Measurements from ENCODE around the gene TULP4.

DNA sequence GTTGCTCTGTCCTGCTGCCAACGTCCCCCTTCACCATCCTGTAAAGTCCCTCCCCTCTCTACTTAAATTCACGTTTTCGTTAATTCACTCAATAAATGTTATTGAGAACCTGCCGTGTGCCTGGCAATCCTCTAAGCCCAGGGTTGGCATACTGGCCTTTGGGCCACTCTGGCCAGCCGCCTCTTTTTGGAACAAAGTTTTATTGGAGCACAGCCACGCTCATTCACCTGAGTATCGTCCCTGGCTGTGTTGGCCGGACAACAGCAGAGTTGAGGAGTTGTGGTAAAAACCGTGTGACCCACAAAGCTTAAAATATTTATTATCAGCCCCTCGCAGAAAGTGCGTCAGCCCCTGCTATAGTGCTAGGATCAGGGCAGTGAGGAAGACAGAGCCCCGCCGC is 192.9 kb downstream of the TULP4 start:
- no peak for TF ChIP-seq POLR2A (IDR thresholded peaks at IDR 0.05; ENCODE audit: low read depth)
- TF ChIP-seq, protein P1, sequence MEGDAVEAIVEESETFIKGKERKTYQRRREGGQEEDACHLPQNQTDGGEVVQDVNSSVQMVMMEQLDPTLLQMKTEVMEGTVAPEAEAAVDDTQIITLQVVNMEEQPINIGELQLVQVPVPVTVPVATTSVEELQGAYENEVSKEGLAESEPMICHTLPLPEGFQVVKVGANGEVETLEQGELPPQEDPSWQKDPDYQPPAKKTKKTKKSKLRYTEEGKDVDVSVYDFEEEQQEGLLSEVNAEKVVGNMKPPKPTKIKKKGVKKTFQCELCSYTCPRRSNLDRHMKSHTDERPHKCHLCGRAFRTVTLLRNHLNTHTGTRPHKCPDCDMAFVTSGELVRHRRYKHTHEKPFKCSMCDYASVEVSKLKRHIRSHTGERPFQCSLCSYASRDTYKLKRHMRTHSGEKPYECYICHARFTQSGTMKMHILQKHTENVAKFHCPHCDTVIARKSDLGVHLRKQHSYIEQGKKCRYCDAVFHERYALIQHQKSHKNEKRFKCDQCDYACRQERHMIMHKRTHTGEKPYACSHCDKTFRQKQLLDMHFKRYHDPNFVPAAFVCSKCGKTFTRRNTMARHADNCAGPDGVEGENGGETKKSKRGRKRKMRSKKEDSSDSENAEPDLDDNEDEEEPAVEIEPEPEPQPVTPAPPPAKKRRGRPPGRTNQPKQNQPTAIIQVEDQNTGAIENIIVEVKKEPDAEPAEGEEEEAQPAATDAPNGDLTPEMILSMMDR (IDR thresholded peaks at IDR 0.05) = no peak
